GM12892 (cell line): Measurements from ENCODE around the gene CDH13.

ENCODE experiments used
- POLR2A ChIP-seq: IDR thresholded peaks from 2 replicates; pipeline ENCODE4 v1.6.1; 2011; ENCODE audit warnings: low read depth, low read length, control low read depth
- POLR2AphosphoS5 ChIP-seq: IDR thresholded peaks from 2 replicates; pipeline ENCODE4 v1.6.1; 2011; ENCODE audit warnings: low read depth, low read length, control low read depth

GRCh38 chr16:82583422-82583821 is 43.3 kb upstream of the CDH13 start:
- no peak for TF ChIP-seq POLR2AphosphoS5
- TF ChIP-seq POLR2A: no peak
